Measurements from ENCODE around the gene OTUB1.

The OTUB1 gene

DNA sequence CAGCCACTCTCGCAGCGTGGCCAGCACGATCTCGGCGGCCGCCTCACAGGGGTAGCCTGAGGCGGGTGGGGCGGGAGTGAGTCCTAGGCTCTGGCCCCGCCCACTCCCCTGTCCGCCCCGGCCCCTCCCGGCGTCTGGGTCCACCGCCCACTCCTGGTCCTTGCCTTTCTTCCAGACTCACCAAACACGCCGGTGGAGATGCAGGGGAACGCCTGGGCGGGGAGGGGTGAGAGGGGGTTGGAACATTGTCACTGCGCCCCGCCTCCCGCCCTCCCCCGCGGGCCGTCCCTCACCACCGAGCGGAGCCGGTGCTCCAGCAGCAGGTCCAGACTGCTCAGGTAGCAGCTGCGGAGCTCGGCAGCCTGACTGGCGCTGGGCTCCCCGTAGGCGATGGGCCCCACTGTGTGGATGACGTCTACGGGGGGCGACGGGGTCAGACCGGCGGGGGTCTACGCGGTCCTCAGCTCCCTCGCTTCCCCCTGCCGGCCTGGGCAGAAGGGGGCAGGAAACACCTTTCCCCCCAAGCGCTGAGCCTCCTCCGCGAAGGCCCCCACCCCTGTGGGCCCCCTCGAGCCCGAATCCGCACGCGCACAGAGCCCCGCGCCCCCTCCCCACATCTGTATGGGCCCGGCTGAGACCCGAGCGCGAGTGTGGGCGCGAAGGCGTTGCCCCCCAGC is 13.2 kb downstream of the OTUB1 start:
- WGBS, 2 donors (ENCODE audit: extremely low coverage in 2 of 2, insufficient read length in 2 of 2, insufficient replicate concordance in 1 of 2): no CpG with 5 or more reads among the region's 59 CpGs

DNA sequence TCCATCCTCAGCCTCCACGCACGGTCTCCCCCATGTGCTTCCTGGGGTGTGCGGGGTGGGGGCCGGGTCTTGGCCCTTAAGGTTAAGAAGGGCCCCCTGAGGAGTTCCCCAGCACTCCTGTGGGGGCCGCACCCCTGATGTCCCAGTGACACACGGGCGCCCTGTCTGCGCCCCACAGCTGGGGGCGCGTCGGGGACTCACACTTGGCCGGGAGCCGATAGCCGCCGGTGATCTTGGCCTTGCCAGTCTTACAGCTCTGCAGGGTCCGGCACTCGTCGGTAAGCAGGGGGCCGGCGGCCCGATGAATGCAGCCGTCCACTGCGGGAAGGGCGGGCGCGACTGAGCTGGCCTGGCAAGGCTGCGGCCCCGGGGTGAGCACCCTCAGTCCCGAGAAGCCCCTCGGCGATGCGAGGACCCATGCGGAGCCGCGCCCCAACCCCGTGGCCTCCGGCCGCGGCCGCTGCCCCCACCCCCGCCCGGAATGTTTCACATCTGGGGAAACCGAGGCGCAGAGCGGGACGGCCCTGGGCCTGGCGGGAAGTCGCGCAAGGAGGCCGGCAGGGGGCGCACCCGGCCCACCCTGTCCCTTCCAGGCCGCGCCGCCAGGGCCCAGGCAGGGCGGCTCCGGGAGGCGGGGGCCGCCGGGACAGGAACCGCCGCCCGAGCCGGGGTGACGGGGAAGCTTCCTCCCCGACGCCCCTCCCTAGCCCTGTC is 13.9 kb downstream of the OTUB1 start:
- Histone ChIP-seq H2BK120ac (ENCODE audit: low read depth, low read length) (peak overlapping the region; percentile 28), H2AFZ (ENCODE audit: low read length) (no peak overlapping the region), H3K18ac (ENCODE audit: low read length) (peak overlapping the region; percentile 85), H3K4ac (ENCODE audit: low read length) (no peak overlapping the region), H2BK5ac (ENCODE audit: low read length) (no peak overlapping the region), H3K4me2 (ENCODE audit: insufficient read depth, low read length, poor library complexity, severe bottlenecking) (peak overlapping the region; percentile 83), H3K27ac (replicated peaks; ENCODE audit: low read length) (no peak overlapping the region), H2AK5ac (ENCODE audit: low read depth, low read length) (peak overlapping the region; percentile 71), H4K91ac (ENCODE audit: low read depth, low read length, poor library complexity) (no peak overlapping the region), H3K9ac (ENCODE audit: low read depth, low read length, poor library complexity) (peak overlapping the region; percentile 21), H4K8ac (ENCODE audit: low read depth, low read length) (no peak overlapping the region), H3K9me3 (replicated peaks in 1 of 2; ENCODE audit: control insufficient read depth in 2 of 2, insufficient read depth in 1 of 2, low read depth in 1 of 2, low read length in 2 of 2) (no peaks in the 10 kb centered on the region), H3K14ac (ENCODE audit: low read length) (no peak overlapping the region), H3K4me1 (ENCODE audit: control insufficient read depth in 2 of 2, insufficient read depth in 1 of 2, low read depth in 1 of 2, low read length in 2 of 2) (peaks cover 0 to 17% of the 10 kb centered on the region in 2 donors), H2BK15ac (ENCODE audit: low read length) (no peak overlapping the region), H3K23ac (ENCODE audit: low read depth, low read length, poor library complexity) (no peak overlapping the region), H3K79me1 (ENCODE audit: low read depth, low read length) (peaks cover 7% of the 10 kb centered on the region), H3K4me3 (ENCODE audit: low read length in 2 of 2) (peak overlapping the region in 1 of 2 donors; percentile 52), H3K27me3 (ENCODE audit: control insufficient read depth in 3 of 3, insufficient read depth in 3 of 3, low read depth in 1 of 3, low read length in 3 of 3) (peaks cover 0 to 29% (median 0%) of the 10 kb centered on the region in 3 experiments), H2BK12ac (ENCODE audit: low read length) (no peak overlapping the region), H3K36me3 (replicated peaks in 1 of 2; ENCODE audit: control insufficient read depth in 2 of 2, insufficient read depth in 2 of 2, low read length in 2 of 2) (peaks cover 22 to 44% of the 10 kb centered on the region in 2 donors)
- DNase-seq (ENCODE audit: low spot score): peak; percentile 77
- no CpG with 5 or more reads among the region's 67 CpGs for WGBS, 2 donors (ENCODE audit: extremely low coverage in 2 of 2, insufficient read length in 2 of 2, insufficient replicate concordance in 1 of 2)

More for the DNA sequence above, 13.2 kb downstream of the OTUB1 start:
- Histone ChIP-seq H3K18ac (ENCODE audit: low read length) (peak overlapping the region; percentile 94), H3K23ac (ENCODE audit: low read depth, low read length, poor library complexity) (peak overlapping the region; percentile 96), H2BK15ac (ENCODE audit: low read length) (peak overlapping the region; percentile 43), H3K4me3 (ENCODE audit: low read length in 2 of 2) (peak overlapping the region in 1 of 2 donors; percentile 67), H2BK120ac (ENCODE audit: low read depth, low read length) (peak overlapping the region; percentile 99), H3K14ac (ENCODE audit: low read length) (peak overlapping the region; percentile 97), H2BK5ac (ENCODE audit: low read length) (peak overlapping the region; percentile 75), H3K9me3 (replicated peaks in 1 of 2; ENCODE audit: control insufficient read depth in 2 of 2, insufficient read depth in 1 of 2, low read depth in 1 of 2, low read length in 2 of 2) (no peaks in the 10 kb centered on the region), H2AFZ (ENCODE audit: low read length) (no peak overlapping the region), H3K79me1 (ENCODE audit: low read depth, low read length) (peaks cover 9% of the 10 kb centered on the region), H4K91ac (ENCODE audit: low read depth, low read length, poor library complexity) (peak overlapping the region; percentile 9), H3K4ac (ENCODE audit: low read length) (no peak overlapping the region), H3K4me2 (ENCODE audit: insufficient read depth, low read length, poor library complexity, severe bottlenecking) (peak overlapping the region; percentile 83), H3K27ac (replicated peaks; ENCODE audit: low read length) (no peak overlapping the region), H4K8ac (ENCODE audit: low read depth, low read length) (no peak overlapping the region), H3K4me1 (ENCODE audit: control insufficient read depth in 2 of 2, insufficient read depth in 1 of 2, low read depth in 1 of 2, low read length in 2 of 2) (peaks cover 0 to 17% of the 10 kb centered on the region in 2 donors), H2BK12ac (ENCODE audit: low read length) (no peak overlapping the region), H3K9ac (ENCODE audit: low read depth, low read length, poor library complexity) (peak overlapping the region; percentile 89), H2AK5ac (ENCODE audit: low read depth, low read length) (peak overlapping the region; percentile 75), H3K27me3 (ENCODE audit: control insufficient read depth in 3 of 3, insufficient read depth in 3 of 3, low read depth in 1 of 3, low read length in 3 of 3) (peaks cover 0 to 28% (median 0%) of the 10 kb centered on the region in 3 experiments), H3K36me3 (replicated peaks in 1 of 2; ENCODE audit: control insufficient read depth in 2 of 2, insufficient read depth in 2 of 2, low read length in 2 of 2) (peaks cover 22 to 51% of the 10 kb centered on the region in 2 donors)
- peak; percentile 71 for DNase-seq (ENCODE audit: low spot score)

DNA sequence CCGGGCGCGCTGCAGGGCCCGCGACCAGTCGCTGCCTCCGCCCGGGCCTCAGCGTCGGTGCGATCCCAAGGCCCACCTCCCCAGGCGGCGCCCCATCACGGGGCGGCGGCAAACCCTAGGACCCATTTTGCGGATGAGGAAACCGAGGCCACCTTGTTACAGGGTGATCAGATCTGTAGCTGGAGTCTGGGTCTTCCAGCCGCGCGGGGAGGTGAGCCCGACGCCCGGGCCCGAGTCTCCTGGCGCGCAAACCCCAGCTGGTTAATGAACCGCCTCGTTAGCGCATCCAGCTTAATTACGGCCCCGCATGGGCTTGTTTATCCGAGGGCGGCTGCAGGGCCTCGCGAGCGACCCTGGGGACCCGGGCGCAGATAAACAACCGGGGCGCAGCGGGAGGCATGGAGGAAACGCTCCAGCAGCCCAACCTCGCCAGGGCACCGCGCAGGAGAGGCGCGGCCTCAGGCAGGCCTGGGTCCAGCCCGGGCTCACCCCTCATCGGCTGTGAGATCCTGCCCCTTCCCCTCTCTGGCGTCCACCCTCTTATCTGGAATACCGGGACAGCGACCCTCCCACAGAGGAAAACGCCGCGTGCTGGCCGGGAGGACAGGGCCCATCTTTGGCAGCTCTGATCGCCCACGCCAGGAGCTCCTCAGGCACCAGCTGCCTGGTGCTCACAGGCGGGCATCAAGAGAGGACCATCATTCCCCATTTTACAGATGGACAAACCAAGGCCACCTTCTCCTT is 14.7 kb downstream of the OTUB1 start:
- H3K14ac ChIP-seq (ENCODE audit: low read length): peak overlapping the region; percentile 38
- peak overlapping the region; percentile 21 for H3K9ac ChIP-seq (ENCODE audit: low read depth, low read length, poor library complexity)
- H3K18ac ChIP-seq (ENCODE audit: low read length): peak overlapping the region; percentile 76
- peaks cover 9% of the 10 kb centered on the region for H3K79me1 ChIP-seq (ENCODE audit: low read depth, low read length)
- no CpG with 5 or more reads among the region's 60 CpGs for WGBS, 2 donors (ENCODE audit: extremely low coverage in 2 of 2, insufficient read length in 2 of 2, insufficient replicate concordance in 1 of 2)
- no peaks in the 10 kb centered on the region for H3K9me3 ChIP-seq (replicated peaks in 1 of 2; ENCODE audit: control insufficient read depth in 2 of 2, insufficient read depth in 1 of 2, low read depth in 1 of 2, low read length in 2 of 2)
- H3K27me3 ChIP-seq (ENCODE audit: control insufficient read depth in 3 of 3, insufficient read depth in 3 of 3, low read depth in 1 of 3, low read length in 3 of 3): peaks cover 0 to 36% (median 0%) of the 10 kb centered on the region in 3 experiments
- H2BK12ac ChIP-seq (ENCODE audit: low read length): no peak overlapping the region
- no peak overlapping the region for H3K4ac ChIP-seq (ENCODE audit: low read length)
- DNase-seq (ENCODE audit: low spot score): no peak
- peak overlapping the region in 1 of 2 donors; percentile 52 for H3K4me3 ChIP-seq (ENCODE audit: low read length in 2 of 2)
- H2BK120ac ChIP-seq (ENCODE audit: low read depth, low read length): peak overlapping the region; percentile 28
- H2AK5ac ChIP-seq (ENCODE audit: low read depth, low read length): peak overlapping the region; percentile 71
- H2BK5ac ChIP-seq (ENCODE audit: low read length): no peak overlapping the region
- H4K8ac ChIP-seq (ENCODE audit: low read depth, low read length): no peak overlapping the region
- no peak overlapping the region for H2AFZ ChIP-seq (ENCODE audit: low read length)
- no peak overlapping the region for H2BK15ac ChIP-seq (ENCODE audit: low read length)
- H3K4me1 ChIP-seq (ENCODE audit: control insufficient read depth in 2 of 2, insufficient read depth in 1 of 2, low read depth in 1 of 2, low read length in 2 of 2): peaks cover 0 to 17% of the 10 kb centered on the region in 2 donors
- peak overlapping the region; percentile 83 for H3K4me2 ChIP-seq (ENCODE audit: insufficient read depth, low read length, poor library complexity, severe bottlenecking)
- H3K36me3 ChIP-seq (replicated peaks in 1 of 2; ENCODE audit: control insufficient read depth in 2 of 2, insufficient read depth in 2 of 2, low read length in 2 of 2): peaks cover 17 to 37% of the 10 kb centered on the region in 2 donors
- no peak overlapping the region for H3K27ac ChIP-seq (replicated peaks; ENCODE audit: low read length)
- H4K91ac ChIP-seq (ENCODE audit: low read depth, low read length, poor library complexity): no peak overlapping the region
- peak overlapping the region; percentile 80 for H3K23ac ChIP-seq (ENCODE audit: low read depth, low read length, poor library complexity)
